Stimulated activated naive CD8-positive, alpha-beta T cell treated with anti-CD3 and anti-CD28 coated beads, Interleukin-15, Interleukin-2, amounts not matched to agents 100 ng/mL and 50 ng/mL, for 24 hours (primary cell): ENCODE measurements around the gene IL26.

Experiments
- H3K27ac Mint-ChIP-seq: one replicate; pipeline ENCODE4 v1.8.0; 2021; ENCODE audit warnings: mild to moderate bottlenecking, mixed read lengths
- H3K27me3 Mint-ChIP-seq: one replicate; pipeline ENCODE4 v1.8.0; 2021; ENCODE audit warnings: mixed read lengths
- H3K36me3 Mint-ChIP-seq: one replicate; pipeline ENCODE4 v1.8.0; 2021; ENCODE audit warnings: low read depth, mixed read lengths
- H3K4me1 Mint-ChIP-seq: one replicate; pipeline ENCODE4 v1.8.0; 2021; ENCODE audit warnings: low read depth, mixed read lengths
- H3K4me3 Mint-ChIP-seq: one replicate; pipeline ENCODE4 v1.8.0; 2021; ENCODE audit warnings: mild to moderate bottlenecking, mixed read lengths
- H3K9me3 Mint-ChIP-seq: one replicate; pipeline ENCODE4 v1.8.0; 2021; ENCODE audit warnings: mixed read lengths

IL26 gene

GRCh38 chr12:68225576-68226476 is at the start of gene IL26:
Gene IL26, minus strand, starts transcription at chr12:68225810. Its CDS starts 54 bp downstream, at chr12:68225756.
- no peaks in the 10 kb centered on the region for H3K36me3 Mint-ChIP-seq
- H3K27ac Mint-ChIP-seq: no peak within 1 kb of the TSS
- H3K27me3 Mint-ChIP-seq: peaks cover 4% of the 10 kb centered on the region
- H3K9me3 Mint-ChIP-seq: no peaks in the 10 kb centered on the region
- H3K4me1 Mint-ChIP-seq: peaks cover 12% of the 10 kb centered on the region
- no peak within 1 kb of the TSS for H3K4me3 Mint-ChIP-seq

GRCh38 chr12:68272732-68273131 is 47.1 kb upstream of the IL26 start:
- Mint-ChIP-seq H3K4me1 (peaks cover 45% of the 10 kb centered on the region), H3K9me3 (no peaks in the 10 kb centered on the region), H3K4me3 (no peak overlapping the region), H3K27me3 (peaks cover 13% of the 10 kb centered on the region), H3K36me3 (no peaks in the 10 kb centered on the region), H3K27ac (no peak overlapping the region)

- H3K4me3 Mint-ChIP-seq: no peak overlapping the region
- H3K27ac Mint-ChIP-seq: no peak overlapping the region
- no peaks in the 10 kb centered on the region for H3K9me3 Mint-ChIP-seq
- peaks cover 13% of the 10 kb centered on the region for H3K27me3 Mint-ChIP-seq
- no peaks in the 10 kb centered on the region for H3K36me3 Mint-ChIP-seq
- peaks cover 44% of the 10 kb centered on the region for H3K4me1 Mint-ChIP-seq
Measured at GRCh38 chr12:68271346-68271745, 45.7 kb upstream of the IL26 start.

GRCh38 chr12:68270358-68270757 is 44.7 kb upstream of the IL26 start:
- no peak overlapping the region for H3K27ac Mint-ChIP-seq
- no peaks in the 10 kb centered on the region for H3K9me3 Mint-ChIP-seq
- peaks cover 18% of the 10 kb centered on the region for H3K27me3 Mint-ChIP-seq
- peaks cover 44% of the 10 kb centered on the region for H3K4me1 Mint-ChIP-seq
- no peak overlapping the region for H3K4me3 Mint-ChIP-seq
- no peaks in the 10 kb centered on the region for H3K36me3 Mint-ChIP-seq

GRCh38 chr12:68269779-68270178 is 44.2 kb upstream of the IL26 start:
- Mint-ChIP-seq H3K9me3 (no peaks in the 10 kb centered on the region), H3K36me3 (no peaks in the 10 kb centered on the region), H3K27me3 (peaks cover 22% of the 10 kb centered on the region), H3K4me1 (peaks cover 48% of the 10 kb centered on the region), H3K27ac (peak overlapping the region; percentile 32), H3K4me3 (no peak overlapping the region)

- peaks cover 24% of the 10 kb centered on the region for H3K27me3 Mint-ChIP-seq
- H3K4me3 Mint-ChIP-seq: no peak overlapping the region
- H3K9me3 Mint-ChIP-seq: no peaks in the 10 kb centered on the region
- no peak overlapping the region for H3K27ac Mint-ChIP-seq
- H3K36me3 Mint-ChIP-seq: no peaks in the 10 kb centered on the region
- peaks cover 50% of the 10 kb centered on the region for H3K4me1 Mint-ChIP-seq
Measured at GRCh38 chr12:68268967-68269366, 43.4 kb upstream of the IL26 start.

- H3K27ac Mint-ChIP-seq: peak overlapping the region; percentile 66
- no peaks in the 10 kb centered on the region for H3K9me3 Mint-ChIP-seq
- peaks cover 50% of the 10 kb centered on the region for H3K4me1 Mint-ChIP-seq
- H3K27me3 Mint-ChIP-seq: peaks cover 30% of the 10 kb centered on the region
- no peaks in the 10 kb centered on the region for H3K36me3 Mint-ChIP-seq
- H3K4me3 Mint-ChIP-seq: peak overlapping the region; percentile 27
Measured at GRCh38 chr12:68267892-68268396, 42.3 kb upstream of the IL26 start.

- Mint-ChIP-seq H3K36me3 (no peaks in the 10 kb centered on the region), H3K27me3 (peaks cover 26% of the 10 kb centered on the region), H3K4me1 (peaks cover 74% of the 10 kb centered on the region), H3K4me3 (no peak overlapping the region), H3K27ac (no peak overlapping the region), H3K9me3 (no peaks in the 10 kb centered on the region)
Measured at GRCh38 chr12:68264857-68265256, 39.2 kb upstream of the IL26 start.

GRCh38 chr12:68264158-68264855 is 38.7 kb upstream of the IL26 start:
- H3K27me3 Mint-ChIP-seq: peaks cover 22% of the 10 kb centered on the region
- H3K27ac Mint-ChIP-seq: no peak overlapping the region
- no peaks in the 10 kb centered on the region for H3K9me3 Mint-ChIP-seq
- no peaks in the 10 kb centered on the region for H3K36me3 Mint-ChIP-seq
- no peak overlapping the region for H3K4me3 Mint-ChIP-seq
- H3K4me1 Mint-ChIP-seq: peaks cover 74% of the 10 kb centered on the region

GRCh38 chr12:68263366-68263765 is 37.8 kb upstream of the IL26 start:
- H3K27me3 Mint-ChIP-seq: peaks cover 18% of the 10 kb centered on the region
- no peaks in the 10 kb centered on the region for H3K9me3 Mint-ChIP-seq

GRCh38 chr12:68261896-68262295 is 36.3 kb upstream of the IL26 start:
- Mint-ChIP-seq H3K4me3 (no peak overlapping the region), H3K4me1 (peaks cover 63% of the 10 kb centered on the region), H3K27ac (no peak overlapping the region), H3K36me3 (no peaks in the 10 kb centered on the region), H3K27me3 (peaks cover 18% of the 10 kb centered on the region), H3K9me3 (no peaks in the 10 kb centered on the region)

More at GRCh38 chr12:68263366-68263765, 37.8 kb upstream of the IL26 start:
- Mint-ChIP-seq H3K4me1 (peaks cover 73% of the 10 kb centered on the region), H3K27ac (no peak overlapping the region), H3K4me3 (no peak overlapping the region), H3K36me3 (no peaks in the 10 kb centered on the region)

GRCh38 chr12:68260153-68260552 is 34.5 kb upstream of the IL26 start:
- no peak overlapping the region for H3K27ac Mint-ChIP-seq
- H3K4me3 Mint-ChIP-seq: no peak overlapping the region
- H3K27me3 Mint-ChIP-seq: peaks cover 14% of the 10 kb centered on the region
- peaks cover 59% of the 10 kb centered on the region for H3K4me1 Mint-ChIP-seq
- no peaks in the 10 kb centered on the region for H3K9me3 Mint-ChIP-seq
- no peaks in the 10 kb centered on the region for H3K36me3 Mint-ChIP-seq

GRCh38 chr12:68259318-68259940 is 33.8 kb upstream of the IL26 start:
- H3K36me3 Mint-ChIP-seq: no peaks in the 10 kb centered on the region
- H3K27me3 Mint-ChIP-seq: peaks cover 11% of the 10 kb centered on the region
- H3K4me3 Mint-ChIP-seq: no peak overlapping the region
- H3K4me1 Mint-ChIP-seq: peaks cover 54% of the 10 kb centered on the region
- H3K27ac Mint-ChIP-seq: peak overlapping the region; percentile 73
- H3K9me3 Mint-ChIP-seq: no peaks in the 10 kb centered on the region

GRCh38 chr12:68253504-68253903 is 27.9 kb upstream of the IL26 start, which contains the start of gene IL22:
Gene IL22, minus strand, starts transcription at chr12:68253604. Its CDS starts 156 bp downstream, at chr12:68253448.
- no peaks in the 10 kb centered on the region for H3K36me3 Mint-ChIP-seq
- no peak within 1 kb of the TSS for H3K27ac Mint-ChIP-seq
- no peaks in the 10 kb centered on the region for H3K9me3 Mint-ChIP-seq
- peaks cover 13% of the 10 kb centered on the region for H3K4me1 Mint-ChIP-seq
- H3K27me3 Mint-ChIP-seq: peaks cover 32% of the 10 kb centered on the region
- H3K4me3 Mint-ChIP-seq: no peak within 1 kb of the TSS

GRCh38 chr12:68252077-68252476 is 26.5 kb upstream of the IL26 start:
- Mint-ChIP-seq H3K36me3 (no peaks in the 10 kb centered on the region), H3K9me3 (no peaks in the 10 kb centered on the region), H3K27ac (peak overlapping the region; percentile 13), H3K27me3 (peaks cover 32% of the 10 kb centered on the region), H3K4me1 (peaks cover 8% of the 10 kb centered on the region), H3K4me3 (no peak overlapping the region)
